HG03103 (cell line): ENCODE data around the gene WASL.

Source experiments
- ATAC-seq: cut with Tn5 transposase; IDR thresholded peaks from one replicate; pipeline ENCODE4 v1.9.1; 2021; ENCODE audit warnings: low read depth; ENCODE audit not compliant: unreplicated experiment

WASL gene

GRCh38 chr7:123770378-123770777 lies 21.6 kb upstream of the WASL start:
- peak; percentile 98 for ATAC-seq

- ATAC-seq = no peak
These were observed 20.6 kb upstream of the WASL start for GRCh38 chr7:123769371-123769770.

GRCh38 chr7:123768493-123768892 lies 19.7 kb upstream of the WASL start:
- no peak for ATAC-seq

GRCh38 chr7:123763191-123763661 lies 14.4 kb upstream of the WASL start:
- no peak for ATAC-seq

- ATAC-seq = no peak
These were observed 12.9 kb upstream of the WASL start for GRCh38 chr7:123761729-123762128.

GRCh38 chr7:123757095-123757494 lies 8.3 kb upstream of the WASL start:
- ATAC-seq = no peak

GRCh38 chr7:123755338-123755737 lies 6.5 kb upstream of the WASL start:
- no peak for ATAC-seq

GRCh38 chr7:123754271-123754871 lies 5.6 kb upstream of the WASL start:
- ATAC-seq = no peak

- ATAC-seq = no peak
These were observed 3.7 kb upstream of the WASL start for GRCh38 chr7:123752534-123752933.

- ATAC-seq = no peak
These were observed 3.0 kb upstream of the WASL start for GRCh38 chr7:123751821-123752220.

- ATAC-seq = no peak
These were observed 1.8 kb upstream of the WASL start for GRCh38 chr7:123750389-123751230.

- peak; percentile 18 for ATAC-seq
These were observed 694 bp upstream of the WASL start for GRCh38 chr7:123749537-123749857.

GRCh38 chr7:123748171-123748733 lies 551 bp downstream of the WASL start:
- peak; percentile 16 for ATAC-seq

- no peak for ATAC-seq
These were observed 1.1 kb downstream of the WASL start for GRCh38 chr7:123747620-123748141.

GRCh38 chr7:123746931-123747488 lies 1.8 kb downstream of the WASL start:
- ATAC-seq = no peak

GRCh38 chr7:123746055-123746454 lies 2.7 kb downstream of the WASL start:
- no peak for ATAC-seq

- ATAC-seq = no peak
These were observed 3.4 kb downstream of the WASL start for GRCh38 chr7:123745437-123745836.

- ATAC-seq = no peak
These were observed 4.4 kb downstream of the WASL start for GRCh38 chr7:123744416-123744815.

GRCh38 chr7:123741940-123742339 lies 6.9 kb downstream of the WASL start:
- no peak for ATAC-seq

GRCh38 chr7:123738808-123739207 lies 10.0 kb downstream of the WASL start:
- ATAC-seq = no peak

GRCh38 chr7:123738356-123738755 lies 10.4 kb downstream of the WASL start:
- no peak for ATAC-seq
